Left lobe of liver (tissue), 2 donors: Measurements from ENCODE around the gene KIAA1958. TPM values are rescaled to one million over a fixed set of nuclear protein-coding genes. Genes with fewer than 3 reads are reported as not detected.
A peak's percentile ranks its signal among the peaks of the same experiment; 100 is the strongest.

Experiments
- ATAC-seq: fragments of 200-7000 bp; cut with Tn5 transposase; one replicate; pipeline ENCODE4 v1.9.1; 2020; ENCODE audit warnings: mild to moderate bottlenecking, moderate library complexity
- DNase-seq: peaks from one replicate; pipeline ENCODE4 v3.0.0-alpha.2; 2020; ENCODE audit warnings: low spot score
- total RNA-seq: library from RNA; stranded (reverse); gene quantifications from one replicate; pipeline ENCODE4 v1.2.1, GENCODE V29; 2021
- donor health status: DM: no; HTN: no; CAD: no; lungs with moderate emphysema.
- donor health status: DM: no; HTN: yes; CAD: no.

Gene KIAA1958
- total RNA-seq, 1 donor from 2014 or later: 7.8 TPM

- ATAC-seq (no peak), DNase-seq (no peak)
Observed at GRCh38 chr9:112552229-112553056, 65.8 kb downstream of the KIAA1958 start.

GRCh38 chr9:112553256-112553826 is 66.7 kb downstream of the KIAA1958 start:
- DNase-seq: no peak

GRCh38 chr9:112554516-112554915 is 67.9 kb downstream of the KIAA1958 start:
- ATAC-seq (no peak), DNase-seq (no peak)

More at GRCh38 chr9:112553256-112553826, 66.7 kb downstream of the KIAA1958 start:
- no peak for ATAC-seq

GRCh38 chr9:112555101-112555643 is 68.5 kb downstream of the KIAA1958 start:
- no peak for ATAC-seq

GRCh38 chr9:112555844-112556482 is 69.3 kb downstream of the KIAA1958 start:
- ATAC-seq: peak; percentile 99
- DNase-seq: peak; percentile 80

More at GRCh38 chr9:112555101-112555643, 68.5 kb downstream of the KIAA1958 start:
- DNase-seq: no peak

- ATAC-seq (peak; percentile 11), DNase-seq (no peak)
Observed at GRCh38 chr9:112556497-112557442, 70.1 kb downstream of the KIAA1958 start.

- ATAC-seq (no peak), DNase-seq (no peak)
Observed at GRCh38 chr9:112558476-112558875, 71.8 kb downstream of the KIAA1958 start.

- ATAC-seq: no peak
- DNase-seq: no peak
Observed at GRCh38 chr9:112558978-112559377, 72.4 kb downstream of the KIAA1958 start.

- ATAC-seq: no peak
- no peak for DNase-seq
Observed at GRCh38 chr9:112559629-112560413, 73.2 kb downstream of the KIAA1958 start.

- DNase-seq (no peak), ATAC-seq (no peak)
Observed at GRCh38 chr9:112562235-112562958, 75.8 kb downstream of the KIAA1958 start.

GRCh38 chr9:112569186-112569585 is 82.6 kb downstream of the KIAA1958 start:
- ATAC-seq (no peak), DNase-seq (no peak)

- DNase-seq (peak; percentile 85), ATAC-seq (peak; percentile 99)
Observed at GRCh38 chr9:112570671-112571167, 84.1 kb downstream of the KIAA1958 start.

- ATAC-seq (no peak), DNase-seq (no peak)
Observed at GRCh38 chr9:112571624-112572355, 85.2 kb downstream of the KIAA1958 start.

GRCh38 chr9:112572416-112572815 is 85.8 kb downstream of the KIAA1958 start:
- DNase-seq: no peak

GRCh38 chr9:112574008-112574407 is 87.4 kb downstream of the KIAA1958 start:
- ATAC-seq (no peak), DNase-seq (no peak)

More at GRCh38 chr9:112572416-112572815, 85.8 kb downstream of the KIAA1958 start:
- ATAC-seq: no peak

GRCh38 chr9:112575107-112575506 is 88.5 kb downstream of the KIAA1958 start:
- no peak for ATAC-seq

GRCh38 chr9:112581469-112582176 is 95.0 kb downstream of the KIAA1958 start:
- DNase-seq (no peak), ATAC-seq (no peak)

More at GRCh38 chr9:112575107-112575506, 88.5 kb downstream of the KIAA1958 start:
- no peak for DNase-seq
